OCI-LY1 (cell line): ENCODE results near the gene DYNLRB1.

Source experiments
- H2AFZ ChIP-seq: fragments of 200-600 bp; sonication (generic), shearing (Covaris generic); 2 replicates; pipeline ENCODE4 v1.6.0; 2014; ENCODE audit warnings: antibody characterized with exemption, mild to moderate bottlenecking, low read length
- H3F3A ChIP-seq: fragments of 200-600 bp; sonication (generic), shearing (Covaris generic); 2 replicates; pipeline ENCODE4 v1.6.0; 2014; ENCODE audit warnings: mild to moderate bottlenecking, antibody characterized with exemption, low read length, moderate library complexity; ENCODE audit not compliant: insufficient read depth
- H3K27ac ChIP-seq: fragments of 200-600 bp; sonication (generic); 2 replicates; pipeline ENCODE4 v1.5.1; 2014; ENCODE audit warnings: low read length, mixed run types, mild to moderate bottlenecking, low read depth; ENCODE audit not compliant: poor library complexity, severe bottlenecking
- H3K27me3 ChIP-seq: fragments of 200-600 bp; sonication (generic); 2 replicates; pipeline ENCODE4 v1.6.0; 2014; ENCODE audit warnings: antibody characterized with exemption, mild to moderate bottlenecking, low read length, moderate library complexity; ENCODE audit not compliant: insufficient read depth
- H3K36me3 ChIP-seq: fragments of 200-600 bp; sonication (generic); 2 replicates; pipeline ENCODE4 v1.6.1; 2014; ENCODE audit warnings: mild to moderate bottlenecking, antibody characterized with exemption, low read length, moderate library complexity, mixed read lengths; ENCODE audit not compliant: insufficient read depth
- H3K4me1 ChIP-seq: fragments of 200-600 bp; sonication (generic); 2 replicates; pipeline ENCODE4 v1.5.1; 2014; ENCODE audit warnings: mild to moderate bottlenecking, low read length, moderate library complexity; ENCODE audit not compliant: insufficient read depth, severe bottlenecking
- H3K4me2 ChIP-seq: fragments of 200-600 bp; sonication (generic), shearing (Covaris generic); 2 replicates; pipeline ENCODE4 v1.6.1; 2014; ENCODE audit warnings: low read length
- H3K4me3 ChIP-seq: fragments of 200-600 bp; sonication (generic); 2 replicates; pipeline ENCODE4 v1.5.1; 2014; ENCODE audit warnings: low read length, low read depth, mild to moderate bottlenecking, mixed read lengths; ENCODE audit not compliant: poor library complexity, severe bottlenecking
- H3K79me2 ChIP-seq: fragments of 200-600 bp; shearing (Covaris generic); 2 replicates; pipeline ENCODE4 v1.6.1; 2016; ENCODE audit warnings: mixed run types, low read length, mixed read lengths; ENCODE audit not compliant: insufficient read depth
- H3K9ac ChIP-seq: fragments of 200-600 bp; sonication (generic), shearing (Covaris generic); 2 replicates; pipeline ENCODE4 v1.6.1; 2014; ENCODE audit warnings: mild to moderate bottlenecking, low read length, mixed read lengths
- H3K9me2 ChIP-seq: fragments of 200-600 bp; sonication (generic), shearing (Covaris generic); 2 replicates; pipeline ENCODE4 v1.6.1; 2014; ENCODE audit warnings: low read depth, mild to moderate bottlenecking, low read length, mixed read lengths
- H3K9me3 ChIP-seq: fragments of 200-600 bp; shearing (Covaris generic); 2 replicates; pipeline ENCODE4 v1.6.1; 2014; ENCODE audit warnings: low read length, mixed read lengths
- H4K20me1 ChIP-seq: fragments of 200-600 bp; sonication (generic), shearing (Covaris generic); 2 replicates; pipeline ENCODE4 v1.6.0; 2016; ENCODE audit warnings: mild to moderate bottlenecking, low read length; ENCODE audit not compliant: insufficient read depth
- CTCF ChIP-seq: fragments of 200-600 bp; sonication (generic), shearing (Covaris generic); IDR thresholded peaks from 2 replicates; pipeline ENCODE4 v1.5.1; 2017; ENCODE audit warnings: mild to moderate bottlenecking, antibody characterized with exemption, low read length, moderate library complexity, mixed read lengths
- EZH2 ChIP-seq: fragments of 200-600 bp; sonication (generic), shearing (Covaris generic); IDR thresholded peaks from 2 replicates; pipeline ENCODE4 v1.8.0; 2017; ENCODE audit warnings: borderline replicate concordance, mixed run types, mild to moderate bottlenecking, antibody characterized with exemption, low read length, moderate library complexity, mixed read lengths

The DYNLRB1 gene

GRCh38 chr20:34528921-34529297 lies 12.7 kb downstream of the DYNLRB1 start:
- H3K36me3 ChIP-seq: peaks cover 51% of the 10 kb centered on the region
- H4K20me1 ChIP-seq: no peaks in the 10 kb centered on the region
- H2AFZ ChIP-seq: no peak overlapping the region
- TF ChIP-seq CTCF: no peak
- TF ChIP-seq EZH2: no peak
- no peaks in the 10 kb centered on the region for H3K4me1 ChIP-seq
- H3K4me3 ChIP-seq: no peak overlapping the region
- H3K9me2 ChIP-seq: no peaks in the 10 kb centered on the region
- H3K4me2 ChIP-seq: no peak overlapping the region
- H3K9ac ChIP-seq: no peak overlapping the region
- no peaks in the 10 kb centered on the region for H3F3A ChIP-seq
- H3K27ac ChIP-seq: no peak overlapping the region
- no peaks in the 10 kb centered on the region for H3K27me3 ChIP-seq
- H3K9me3 ChIP-seq: no peaks in the 10 kb centered on the region
- peaks cover 4% of the 10 kb centered on the region; the same call in 1 of the 2 replicates for H3K79me2 ChIP-seq

GRCh38 chr20:34529742-34530141 lies 13.5 kb downstream of the DYNLRB1 start:
- no peaks in the 10 kb centered on the region for H3F3A ChIP-seq
- no peaks in the 10 kb centered on the region for H3K79me2 ChIP-seq
- H3K4me3 ChIP-seq: no peak overlapping the region
- peaks cover 59% of the 10 kb centered on the region for H3K36me3 ChIP-seq
- H3K9ac ChIP-seq: no peak overlapping the region
- TF ChIP-seq EZH2 (no peak), CTCF (no peak)
- H3K27me3 ChIP-seq: no peaks in the 10 kb centered on the region
- no peak overlapping the region for H3K27ac ChIP-seq
- no peaks in the 10 kb centered on the region for H3K9me2 ChIP-seq
- H4K20me1 ChIP-seq: no peaks in the 10 kb centered on the region
- no peaks in the 10 kb centered on the region for H3K4me1 ChIP-seq
- no peak overlapping the region for H2AFZ ChIP-seq
- no peaks in the 10 kb centered on the region for H3K9me3 ChIP-seq
- no peak overlapping the region for H3K4me2 ChIP-seq

GRCh38 chr20:34530342-34530741 lies 14.1 kb downstream of the DYNLRB1 start:
- Histone ChIP-seq H3K79me2 (no peaks in the 10 kb centered on the region), H3F3A (no peaks in the 10 kb centered on the region), H3K36me3 (peaks cover 64% of the 10 kb centered on the region)

GRCh38 chr20:34531608-34532265 lies 15.5 kb downstream of the DYNLRB1 start:
- no peaks in the 10 kb centered on the region for H3K4me1 ChIP-seq
- TF ChIP-seq EZH2 (no peak), CTCF (no peak)
- peaks cover 69% of the 10 kb centered on the region for H3K36me3 ChIP-seq
- H3K9me2 ChIP-seq: no peaks in the 10 kb centered on the region
- no peak overlapping the region for H3K4me2 ChIP-seq
- H3K9ac ChIP-seq: no peak overlapping the region
- H3K9me3 ChIP-seq: no peaks in the 10 kb centered on the region
- no peak overlapping the region for H3K4me3 ChIP-seq
- H3K27me3 ChIP-seq: no peaks in the 10 kb centered on the region
- H4K20me1 ChIP-seq: no peaks in the 10 kb centered on the region
- no peaks in the 10 kb centered on the region for H3F3A ChIP-seq
- H2AFZ ChIP-seq: no peak overlapping the region
- H3K79me2 ChIP-seq: no peaks in the 10 kb centered on the region
- H3K27ac ChIP-seq: no peak overlapping the region

More at GRCh38 chr20:34530342-34530741, 14.1 kb downstream of the DYNLRB1 start:
- Histone ChIP-seq H3K4me1 (no peaks in the 10 kb centered on the region), H2AFZ (no peak overlapping the region), H3K4me3 (no peak overlapping the region), H3K9me3 (no peaks in the 10 kb centered on the region), H3K9ac (no peak overlapping the region), H3K4me2 (no peak overlapping the region), H4K20me1 (no peaks in the 10 kb centered on the region), H3K27me3 (no peaks in the 10 kb centered on the region), H3K27ac (no peak overlapping the region), H3K9me2 (no peaks in the 10 kb centered on the region)
- TF ChIP-seq EZH2: no peak
